H9 (cell line): ENCODE results near the gene CACNA2D4. TPM values are rescaled to one million over a fixed set of nuclear protein-coding genes. Genes with fewer than 3 reads are reported as not detected.

Source experiments
- DNase-seq: peaks from one replicate; pipeline ENCODE4 v3.0.0-alpha.2; 2017
- H2AFZ ChIP-seq: one replicate; pipeline ENCODE4 v1.6.1; 2013; ENCODE audit warnings: mild to moderate bottlenecking, low read length, control low read depth, moderate library complexity
- H2AK5ac ChIP-seq: 2 replicates; pipeline ENCODE4 v1.6.1; 2013; ENCODE audit warnings: low read length, control low read depth, mixed read lengths; ENCODE audit not compliant: insufficient read length
- H2BK120ac ChIP-seq: one replicate; pipeline ENCODE4 v1.6.1; 2013; ENCODE audit warnings: low read depth, mild to moderate bottlenecking, low read length, control low read depth, inconsistent platforms; ENCODE audit not compliant: poor library complexity, severe bottlenecking
- H2BK12ac ChIP-seq: 2 replicates; pipeline ENCODE4 v1.6.1; 2013; ENCODE audit warnings: low read length, control low read depth, mixed read lengths, low read depth; ENCODE audit not compliant: insufficient read length
- H2BK15ac ChIP-seq: 2 replicates; pipeline ENCODE4 v1.6.1; 2013; ENCODE audit warnings: low read depth, low read length, control low read depth
- H2BK20ac ChIP-seq: one replicate; pipeline ENCODE4 v1.6.1; 2013; ENCODE audit warnings: low read depth, mild to moderate bottlenecking, low read length, control low read depth, inconsistent platforms; ENCODE audit not compliant: poor library complexity, severe bottlenecking
- H2BK5ac ChIP-seq: 2 replicates; pipeline ENCODE4 v1.6.1; 2013; ENCODE audit warnings: low read length, control low read depth, mixed read lengths; ENCODE audit not compliant: insufficient read length
- H3K14ac ChIP-seq: 2 replicates; pipeline ENCODE4 v1.6.1; 2013; ENCODE audit warnings: low read length, control low read depth; ENCODE audit not compliant: insufficient read depth
- H3K18ac ChIP-seq: 2 replicates; pipeline ENCODE4 v1.6.1; 2013; ENCODE audit warnings: low read depth, mild to moderate bottlenecking, mixed read lengths, low read length, control low read depth; ENCODE audit not compliant: insufficient read length
- H3K23ac ChIP-seq: 2 replicates; pipeline ENCODE4 v1.6.1; 2013; ENCODE audit warnings: low read length, control low read depth, mixed read lengths, low read depth; ENCODE audit not compliant: insufficient read length
- H3K23me2 ChIP-seq: 2 replicates; pipeline ENCODE4 v1.6.1; 2013; ENCODE audit warnings: low read depth, mild to moderate bottlenecking, mixed read lengths, low read length, control low read depth; ENCODE audit not compliant: insufficient read length, poor library complexity, severe bottlenecking
- H3K27ac ChIP-seq: 2 replicates; pipeline ENCODE4 v1.5.1; 2013; ENCODE audit warnings: low read length, control low read depth, mixed read lengths, low read depth; ENCODE audit not compliant: insufficient read length
- H3K27me3 ChIP-seq: 2 replicates; pipeline ENCODE4 v1.6.1; 2013; ENCODE audit warnings: low read length, control low read depth, inconsistent platforms; ENCODE audit not compliant: insufficient read depth
- H3K4ac ChIP-seq: 2 replicates; pipeline ENCODE4 v1.6.1; 2013; ENCODE audit warnings: low read depth, mild to moderate bottlenecking, control low read depth, inconsistent platforms, low read length, moderate library complexity
- H3K4me1 ChIP-seq: 2 replicates; pipeline ENCODE4 v1.6.1; 2013; ENCODE audit warnings: low read length, control low read depth, inconsistent platforms; ENCODE audit not compliant: insufficient read depth
- H3K4me2 ChIP-seq: 2 replicates; pipeline ENCODE4 v1.6.1; 2013; ENCODE audit warnings: low read length, control low read depth, mixed read lengths; ENCODE audit not compliant: insufficient read length, insufficient read depth
- H3K56ac ChIP-seq: 2 replicates; pipeline ENCODE4 v1.6.1; 2013; ENCODE audit warnings: low read depth, mild to moderate bottlenecking, mixed read lengths, low read length, control low read depth; ENCODE audit not compliant: insufficient read length
- H3K79me1 ChIP-seq: 2 replicates; pipeline ENCODE4 v1.6.1; 2013; ENCODE audit warnings: low read depth, mild to moderate bottlenecking, moderate library complexity, low read length, control low read depth, inconsistent platforms; ENCODE audit not compliant: insufficient read depth, poor library complexity, severe bottlenecking
- H3K79me2 ChIP-seq: 2 replicates; pipeline ENCODE4 v1.6.1; 2013; ENCODE audit warnings: low read length, control low read depth, inconsistent platforms; ENCODE audit not compliant: insufficient read depth
- H3K9ac ChIP-seq: 2 replicates; pipeline ENCODE4 v1.6.1; 2013; ENCODE audit warnings: low read length, control low read depth, mixed read lengths; ENCODE audit not compliant: insufficient read length; ENCODE audit errors: extremely low read depth
- H3K9me3 ChIP-seq: one replicate; pipeline ENCODE4 v1.6.1; 2013; ENCODE audit warnings: low read depth, low read length, inconsistent platforms; ENCODE audit not compliant: control insufficient read depth
- H3T11ph ChIP-seq: one replicate; pipeline ENCODE4 v1.6.1; 2013; ENCODE audit warnings: mild to moderate bottlenecking, low read length, control low read depth, inconsistent platforms
- H4K20me1 ChIP-seq: one replicate; pipeline ENCODE4 v1.6.1; 2013; ENCODE audit not compliant: control insufficient read depth, insufficient read length, insufficient read depth
- H4K5ac ChIP-seq: 2 replicates; pipeline ENCODE4 v1.6.1; 2013; ENCODE audit warnings: low read depth, mild to moderate bottlenecking, mixed read lengths, low read length, control low read depth; ENCODE audit not compliant: insufficient read length
- H4K8ac ChIP-seq: replicated peaks from 2 replicates; pipeline ENCODE4 v1.6.1; 2013; ENCODE audit warnings: low read length, control low read depth, mixed read lengths, low read depth; ENCODE audit not compliant: insufficient read length
- H4K91ac ChIP-seq: 2 replicates; pipeline ENCODE4 v1.6.1; 2013; ENCODE audit warnings: low read depth, mild to moderate bottlenecking, moderate library complexity, mixed read lengths, low read length, control low read depth; ENCODE audit not compliant: insufficient read length
- H3K27ac Mint-ChIP-seq, 3 experiments: 2 replicates in 2 of 3; 3 replicates in 1 of 3; pipeline ENCODE4 v1.8.0; 2020 to 2021; ENCODE audit warnings: mixed read lengths in 3 of 3, mild to moderate bottlenecking in 1 of 3, moderate library complexity in 1 of 3
- H3K27me3 Mint-ChIP-seq: 2 replicates; pipeline ENCODE4 v1.8.0; 2021; ENCODE audit warnings: low read depth, mild to moderate bottlenecking, moderate library complexity, mixed read lengths
- H3K36me3 Mint-ChIP-seq, 3 experiments: 2 replicates in 2 of 3; 3 replicates in 1 of 3; pipeline ENCODE4 v1.8.0; 2020 to 2021; ENCODE audit warnings: low read depth in 3 of 3, mixed read lengths in 3 of 3; ENCODE audit not compliant: insufficient read depth in 1 of 3
- H3K4me1 Mint-ChIP-seq, 2 experiments: 2 replicates each; pipeline ENCODE4 v1.8.0; 2020; ENCODE audit warnings: mixed read lengths in 2 of 2
- H3K4me3 Mint-ChIP-seq, 2 experiments: 2 replicates in 1 of 2; 3 replicates in 1 of 2; pipeline ENCODE4 v1.8.0; 2020 to 2021; ENCODE audit warnings: mild to moderate bottlenecking in 2 of 2, mixed read lengths in 2 of 2, moderate library complexity in 1 of 2
- H3K9me3 Mint-ChIP-seq, 2 experiments: 2 replicates in 1 of 2; 3 replicates in 1 of 2; pipeline ENCODE4 v1.8.0; 2020; ENCODE audit warnings: mild to moderate bottlenecking in 2 of 2, mixed read lengths in 2 of 2, moderate library complexity in 1 of 2
- CTCF ChIP-seq: fragments of 200-600 bp; sonication (generic); conservative IDR thresholded peaks from 3 replicates; pipeline ENCODE4 v1.8.0; 2021; ENCODE audit warnings: antibody characterized with exemption, mild to moderate bottlenecking
- WGBS: extraction: QIAGEN DNeasy Blood & Tissue Kit; methylation state at CpG from one replicate; pipeline ENCODE4 v1.1.7; 2013; ENCODE audit warnings: missing lambda C conversion rate, low lambda C conversion rate, mixed read lengths; ENCODE audit not compliant: insufficient read length; ENCODE audit errors: extremely low coverage; 5-methylcytosine and 5-hydroxymethylcytosine counted together
- total RNA-seq: library from RNA; stranded (reverse); gene quantifications from 2 replicates; pipeline ENCODE4 v1.2.1, GENCODE V29; 2021

CACNA2D4 gene
- total RNA-seq, 1 experiment from 2014 or later: 0.79 TPM

- no peak overlapping the region for H2AFZ ChIP-seq
- WGBS: no CpG with 5 or more reads among the region's 40 CpGs
- TF ChIP-seq CTCF: no peak
- H4K91ac ChIP-seq: no peak overlapping the region
- H3K4me1 ChIP-seq: no peaks in the 10 kb centered on the region
- no peak overlapping the region for H3K27ac ChIP-seq
- no peak overlapping the region for H3T11ph ChIP-seq
- Mint-ChIP-seq H3K4me3 (no peak overlapping the region), H3K9me3 (no peaks in the 10 kb centered on the region), H3K36me3 (no peaks in the 10 kb centered on the region; a peak in 1 of 7 replicates), H3K27ac (no peak overlapping the region), H3K27me3 (peaks cover 1% of the 10 kb centered on the region), H3K4me1 (peaks cover 13 to 23% of the 10 kb centered on the region in 2 experiments)
- no peak overlapping the region for H2BK5ac ChIP-seq
- H3K14ac ChIP-seq: no peak overlapping the region
- H2BK20ac ChIP-seq: no peak overlapping the region
- H3K79me1 ChIP-seq: no peaks in the 10 kb centered on the region
- H2BK12ac ChIP-seq: no peak overlapping the region
- no peak overlapping the region for H4K5ac ChIP-seq
- H3K18ac ChIP-seq: no peak overlapping the region
- H2AK5ac ChIP-seq: no peak overlapping the region
- no peak overlapping the region for H2BK15ac ChIP-seq
- no peaks in the 10 kb centered on the region for H4K20me1 ChIP-seq
- DNase-seq: peak; percentile 64
- no peak overlapping the region for H4K8ac ChIP-seq
- H3K23ac ChIP-seq: no peak overlapping the region
- no peaks in the 10 kb centered on the region for H3K23me2 ChIP-seq
- no peaks in the 10 kb centered on the region for H3K79me2 ChIP-seq
- no peak overlapping the region for H3K4me2 ChIP-seq
- H3K4ac ChIP-seq: no peak overlapping the region
- H3K27me3 ChIP-seq: no peaks in the 10 kb centered on the region
- H3K9me3 ChIP-seq: no peaks in the 10 kb centered on the region
- no peak overlapping the region for H2BK120ac ChIP-seq
- no peak overlapping the region for H3K9ac ChIP-seq
- H3K56ac ChIP-seq: no peak overlapping the region
Observed at GRCh38 chr12:1922075-1922709, 3.7 kb upstream of the CACNA2D4 start.
